Suppressor macrophage treated with lipopolysaccharide for 4 hours (primary cell): Measurements from ENCODE around the gene ATP8A2.
"Not testable (repeated sequence)": the region's sequence is repeated elsewhere in the genome, so short reads cannot be mapped to it uniquely, and the experiment has no call there.

ENCODE experiments used
- DNase-seq: peaks from one replicate; pipeline ENCODE4 v3.0.0-alpha.2; 2020

The ATP8A2 gene

DNA sequence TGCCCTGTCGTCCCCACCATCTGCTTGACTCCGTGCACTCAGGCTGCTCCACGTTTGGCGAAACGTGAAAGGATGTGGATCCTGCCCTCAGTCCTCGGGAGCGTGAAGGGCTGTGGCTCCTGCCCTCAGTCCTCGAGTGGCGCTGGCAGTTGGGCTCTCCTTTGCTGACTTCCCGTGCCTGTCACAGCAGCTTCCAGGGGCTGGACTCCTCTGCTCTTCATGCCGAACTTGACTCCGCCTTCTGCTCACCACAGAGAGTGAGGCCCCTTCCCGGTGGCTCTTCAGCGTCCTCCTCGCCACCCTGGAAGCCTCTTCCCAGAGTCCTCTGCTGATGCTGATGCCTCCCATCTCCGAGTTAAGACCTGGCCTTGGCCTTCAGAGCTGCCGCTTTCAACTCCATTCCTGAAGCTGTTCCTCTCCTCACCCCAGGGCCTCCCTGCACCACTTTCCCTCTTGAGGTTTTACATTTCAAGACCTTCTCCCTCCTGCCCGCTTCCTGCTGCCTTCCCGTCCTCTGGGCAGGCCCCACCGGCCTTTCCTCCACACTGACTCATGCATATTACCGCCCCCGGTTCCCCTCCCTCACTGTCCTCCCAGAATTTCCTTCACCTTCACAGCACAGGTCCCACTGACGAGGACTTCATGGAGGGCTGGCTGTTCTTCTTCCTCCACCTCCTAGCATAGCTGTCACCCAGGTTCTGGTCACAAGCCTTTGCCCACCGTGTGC, 568.4 kb downstream of the ATP8A2 start:
- DNase-seq: no peak

- DNase-seq: no peak
These were observed 571.3 kb downstream of the ATP8A2 start for GRCh38 chr13:25943081-25943480.

DNA sequence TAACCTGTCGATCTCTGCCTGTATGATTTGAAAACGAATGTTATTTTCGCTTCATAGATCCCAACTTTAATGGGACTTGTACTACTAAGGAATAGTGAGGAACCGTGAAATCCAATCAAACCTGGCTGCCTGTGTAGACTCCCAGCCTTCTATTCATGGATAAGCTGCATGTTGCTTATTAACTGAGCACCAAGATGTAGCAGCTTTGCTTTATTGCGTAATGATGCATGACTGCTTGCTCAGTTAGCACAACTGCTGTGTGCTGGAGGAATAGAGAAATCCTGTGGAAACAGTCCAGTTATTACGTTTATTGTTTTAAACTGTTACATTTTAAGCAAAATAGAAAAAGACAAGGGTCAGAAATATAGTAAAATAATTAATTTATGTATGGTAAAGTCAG, 571.9 kb downstream of the ATP8A2 start:
- DNase-seq: peak; percentile 13

DNA sequence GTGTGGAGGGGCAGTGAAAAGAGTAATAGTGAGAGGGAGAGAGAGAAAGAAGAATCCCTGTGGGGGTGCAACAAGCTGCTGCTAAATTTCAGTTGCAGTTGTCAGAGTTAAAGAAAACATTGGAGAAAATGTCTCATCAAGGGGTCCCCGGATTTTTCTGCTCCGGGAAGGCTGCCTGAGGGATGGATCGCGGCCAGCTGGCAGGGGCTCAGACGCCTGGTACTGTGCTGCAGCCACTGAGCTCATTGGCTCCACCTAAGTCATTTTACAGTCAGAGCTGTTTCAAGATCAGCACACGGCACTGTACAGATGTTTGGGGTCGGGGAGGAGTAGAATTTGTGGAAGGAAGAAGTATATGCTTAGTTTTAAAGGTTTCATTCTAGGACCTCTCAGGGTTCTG, 573.8 kb downstream of the ATP8A2 start:
- no peak for DNase-seq

DNA sequence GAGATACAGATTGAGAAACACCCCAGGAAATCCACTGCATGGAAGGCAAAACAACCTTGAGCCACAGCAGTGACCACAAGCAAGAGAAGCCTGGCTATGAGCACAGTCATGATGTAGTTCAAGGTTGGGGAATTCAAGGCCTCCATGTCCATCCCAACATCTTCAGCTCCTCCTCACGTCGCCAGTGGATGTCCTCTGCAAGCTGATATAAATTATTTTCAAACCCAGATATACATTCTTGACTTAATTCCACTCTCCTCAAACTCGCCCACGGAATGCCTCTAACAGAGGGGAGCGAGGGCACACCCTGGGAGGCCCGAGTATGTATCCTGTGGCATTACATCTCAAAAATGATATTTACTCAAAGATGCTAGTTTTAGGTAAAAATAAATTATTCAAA, 574.5 kb downstream of the ATP8A2 start:
- no peak for DNase-seq

DNA sequence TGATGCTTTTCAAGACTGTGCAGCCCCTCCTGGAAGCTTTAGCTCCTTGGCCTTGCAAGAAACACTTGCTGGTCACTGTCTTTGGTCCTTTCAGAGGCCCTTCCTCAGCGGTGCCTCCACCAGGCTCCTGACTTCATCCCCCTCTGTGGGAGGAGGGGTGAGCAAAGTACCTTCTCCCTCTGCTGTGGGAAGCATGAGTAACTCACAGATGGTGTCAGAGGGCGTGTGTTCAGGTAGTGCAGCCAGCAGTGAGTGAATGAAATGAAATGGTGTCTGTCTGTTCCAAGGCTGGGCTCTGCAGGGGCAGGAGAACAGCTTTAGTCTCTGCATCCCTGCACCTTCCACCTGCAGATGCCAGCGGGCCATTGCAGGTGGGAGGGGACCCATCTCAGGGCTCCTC, 577.1 kb downstream of the ATP8A2 start:
- DNase-seq: no peak

DNA sequence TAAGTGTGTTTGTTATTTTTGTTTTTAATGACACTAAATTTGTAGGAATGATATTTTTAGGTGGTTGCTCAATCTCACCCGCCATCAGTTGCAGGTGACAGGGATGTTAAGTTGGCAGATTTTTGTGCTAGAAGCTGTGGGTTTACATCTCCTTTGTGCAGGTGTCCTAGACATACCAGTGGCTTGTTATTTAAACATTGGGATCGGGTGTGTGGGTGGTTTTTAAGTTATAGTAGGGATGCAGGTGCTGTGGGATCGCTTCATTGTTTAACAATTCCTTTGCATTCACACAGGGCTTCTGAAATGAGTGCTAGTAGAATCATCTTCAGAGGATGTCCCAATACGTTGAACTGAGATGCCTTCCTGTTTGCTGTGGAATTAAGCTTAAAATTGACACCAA, 580.1 kb downstream of the ATP8A2 start:
- no peak for DNase-seq

GRCh38 chr13:25954080-25954479, 582.3 kb downstream of the ATP8A2 start:
- DNase-seq: not testable (repeated sequence)

DNA sequence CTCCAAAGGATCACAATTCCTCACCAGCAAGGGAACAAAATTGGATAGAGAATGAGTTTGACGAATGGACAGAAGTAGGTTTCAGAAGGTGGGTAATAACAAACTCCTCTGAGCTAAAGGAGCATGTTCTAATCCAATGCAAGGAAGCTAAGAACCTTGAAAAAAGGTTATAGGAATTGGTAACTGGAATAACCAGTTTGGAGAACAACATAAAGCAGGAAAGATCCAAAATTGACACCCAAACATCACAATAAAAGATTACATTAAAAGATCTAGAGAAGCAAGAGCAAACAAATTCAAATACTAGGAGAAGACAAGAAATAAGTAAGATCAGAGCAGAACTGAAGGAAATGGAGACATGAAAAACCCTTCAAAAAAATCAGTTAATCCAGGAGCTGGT, 583.2 kb downstream of the ATP8A2 start:
- not testable (repeated sequence) for DNase-seq

GRCh38 chr13:25958986-25959385, 587.2 kb downstream of the ATP8A2 start:
- no peak for DNase-seq

GRCh38 chr13:25961294-25961693, 589.5 kb downstream of the ATP8A2 start:
- DNase-seq: no peak

- no peak for DNase-seq
These were observed 591.9 kb downstream of the ATP8A2 start for GRCh38 chr13:25963674-25964073.

DNA sequence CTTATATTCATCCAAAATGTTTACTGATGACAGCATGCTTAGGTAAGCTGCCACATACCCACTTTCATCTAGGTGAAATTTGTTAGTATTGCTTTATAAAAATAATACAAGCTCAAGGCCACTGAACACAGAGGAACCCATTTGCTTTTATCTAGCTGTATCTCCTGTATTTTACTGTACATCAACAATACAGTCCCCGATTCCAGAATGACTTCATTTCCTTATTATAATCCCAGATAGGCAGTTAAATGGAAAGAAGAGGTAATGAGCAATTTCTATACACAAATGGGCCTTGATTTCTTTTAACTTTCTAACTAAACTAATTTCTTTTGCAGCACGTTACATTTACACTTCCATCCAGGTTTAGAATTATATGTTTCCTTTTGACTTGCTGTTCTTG, 593.8 kb downstream of the ATP8A2 start:
- DNase-seq: no peak

GRCh38 chr13:25966086-25966485, 594.3 kb downstream of the ATP8A2 start:
- DNase-seq: no peak

GRCh38 chr13:25967144-25967543, 595.4 kb downstream of the ATP8A2 start:
- no peak for DNase-seq

GRCh38 chr13:25971047-25971446, 599.3 kb downstream of the ATP8A2 start:
- DNase-seq: no peak

GRCh38 chr13:25971459-25972145, 599.8 kb downstream of the ATP8A2 start:
- DNase-seq: no peak

DNA sequence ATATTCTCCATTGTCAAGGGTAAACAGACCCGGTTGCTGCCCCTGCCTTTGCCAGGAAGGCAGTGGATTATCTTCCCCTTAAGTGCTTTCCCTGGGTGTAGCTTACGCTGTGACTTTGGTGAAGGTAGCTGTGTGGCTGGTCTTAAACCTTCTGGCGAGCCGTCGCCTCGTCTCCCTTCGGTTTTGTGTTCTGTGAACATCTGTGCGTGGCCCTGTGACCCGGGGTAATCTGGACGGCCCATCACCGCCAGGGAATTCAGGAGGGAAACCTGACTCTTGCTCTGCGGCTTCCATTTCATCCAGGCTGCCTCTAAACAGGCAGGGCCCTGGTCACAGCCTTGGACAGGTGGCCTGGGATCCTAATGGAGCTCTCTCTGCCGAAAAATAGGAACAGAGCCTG, 601.3 kb downstream of the ATP8A2 start:
- no peak for DNase-seq

DNA sequence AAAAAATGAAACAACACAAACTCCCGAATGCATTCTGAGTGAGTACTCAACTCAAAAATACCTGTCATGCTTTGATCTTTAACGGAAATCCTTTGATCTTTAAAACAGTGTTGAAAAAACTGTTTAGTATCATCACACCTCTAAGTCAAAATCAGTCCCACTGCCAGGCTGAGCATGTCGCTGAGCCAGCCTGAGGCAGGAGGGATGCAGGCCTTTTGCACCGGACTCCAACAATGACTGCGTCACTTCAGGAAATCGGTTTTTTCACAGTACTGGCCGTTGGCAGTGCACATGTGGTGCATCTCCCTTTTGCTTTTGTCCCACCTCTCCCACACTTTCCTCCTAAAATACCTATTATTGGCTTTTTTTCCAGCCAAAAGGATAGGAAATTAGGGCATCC, 601.8 kb downstream of the ATP8A2 start:
- no peak for DNase-seq

DNA sequence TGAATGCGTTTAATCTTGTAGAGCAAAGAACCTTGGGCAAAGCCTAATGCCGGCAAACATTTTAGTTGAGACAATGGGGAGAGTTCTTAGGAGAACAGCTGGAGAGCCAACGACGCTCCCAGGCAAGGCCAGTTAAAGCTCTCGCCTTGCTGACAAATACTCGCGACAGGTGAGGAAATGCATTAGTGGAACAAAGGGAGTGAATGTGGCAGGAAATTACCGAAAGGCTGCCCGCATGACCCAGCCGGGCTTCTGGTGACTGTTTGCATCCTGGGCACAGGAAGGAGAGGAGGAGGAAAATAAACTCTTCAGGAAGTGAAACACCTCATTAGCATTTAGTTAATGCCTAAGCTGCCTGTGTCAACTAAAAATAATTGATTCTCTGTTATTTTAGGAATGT, 605.4 kb downstream of the ATP8A2 start:
- DNase-seq: no peak

DNA sequence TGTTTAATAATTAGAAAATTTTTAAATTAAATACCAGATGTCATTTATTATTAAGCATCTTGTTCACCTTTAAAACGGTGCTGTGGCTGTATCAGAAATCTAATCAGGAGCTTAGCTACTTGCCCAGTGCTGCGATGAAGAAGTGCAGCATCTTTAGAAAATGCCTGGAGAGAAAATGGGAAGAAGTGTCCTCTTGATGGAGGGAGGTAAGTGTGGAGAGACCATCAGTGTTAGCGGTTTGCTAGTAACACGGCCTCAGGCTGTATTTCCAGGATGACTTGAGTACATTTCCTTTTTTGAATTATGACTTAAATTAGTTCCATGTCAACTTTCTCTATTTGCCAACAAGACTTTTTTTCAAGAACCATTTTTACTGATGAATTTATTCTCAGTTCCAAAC, 605.9 kb downstream of the ATP8A2 start:
- DNase-seq: no peak

DNA sequence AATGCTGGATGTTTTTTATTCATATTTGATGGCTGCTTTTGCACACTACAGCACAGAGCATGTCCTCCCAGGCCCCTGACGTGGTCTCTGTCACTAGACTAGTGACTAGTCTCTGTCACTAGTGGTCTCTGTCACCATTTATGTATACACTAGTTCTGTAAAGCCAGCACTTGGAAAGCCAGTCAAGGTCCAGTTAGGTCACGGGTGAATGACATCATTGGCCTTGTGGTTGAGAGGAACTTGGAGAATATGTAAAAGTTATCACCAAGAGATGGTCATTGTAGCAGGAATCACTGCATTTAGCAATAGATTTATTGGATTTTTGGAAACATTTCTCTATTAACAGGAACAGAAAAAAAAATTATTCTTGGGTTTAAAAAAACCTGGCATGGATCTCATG, 607.2 kb downstream of the ATP8A2 start:
- peak; percentile 44 for DNase-seq

- DNase-seq: no peak
These were observed 607.6 kb downstream of the ATP8A2 start for GRCh38 chr13:25979371-25979770.

- no peak for DNase-seq
These were observed 608.5 kb downstream of the ATP8A2 start for GRCh38 chr13:25980255-25980654.

- DNase-seq: peak; percentile 6
These were observed 609.3 kb downstream of the ATP8A2 start for GRCh38 chr13:25981060-25981459.
